Activated T-cell treated with anti-CD3 and anti-CD28 coated beads, Interleukin-2, amount 50 U/mL, for 24 hours (primary cell): ENCODE data around the gene AEN.
A peak's percentile ranks its signal among the peaks of the same experiment; 100 is the strongest.

Experiments
- DNase-seq: peaks from one replicate; pipeline ENCODE4 v3.0.0-alpha.2; 2020
- H3K27ac Mint-ChIP-seq: 2 replicates; pipeline ENCODE4 v1.8.0; 2020; ENCODE audit warnings: mild to moderate bottlenecking, mixed read lengths
- H3K27me3 Mint-ChIP-seq: 2 replicates; pipeline ENCODE4 v1.8.0; 2020; ENCODE audit warnings: mixed read lengths
- H3K36me3 Mint-ChIP-seq: 2 replicates; pipeline ENCODE4 v1.8.0; 2020; ENCODE audit warnings: low read depth, mixed read lengths
- H3K4me1 Mint-ChIP-seq: 2 replicates; pipeline ENCODE4 v1.8.0; 2020; ENCODE audit warnings: low read depth, mixed read lengths
- H3K4me3 Mint-ChIP-seq: 2 replicates; pipeline ENCODE4 v1.8.0; 2020; ENCODE audit warnings: mild to moderate bottlenecking, moderate library complexity, mixed read lengths
- H3K9me3 Mint-ChIP-seq: 2 replicates; pipeline ENCODE4 v1.8.0; 2020; ENCODE audit warnings: mixed read lengths

Gene AEN

DNA sequence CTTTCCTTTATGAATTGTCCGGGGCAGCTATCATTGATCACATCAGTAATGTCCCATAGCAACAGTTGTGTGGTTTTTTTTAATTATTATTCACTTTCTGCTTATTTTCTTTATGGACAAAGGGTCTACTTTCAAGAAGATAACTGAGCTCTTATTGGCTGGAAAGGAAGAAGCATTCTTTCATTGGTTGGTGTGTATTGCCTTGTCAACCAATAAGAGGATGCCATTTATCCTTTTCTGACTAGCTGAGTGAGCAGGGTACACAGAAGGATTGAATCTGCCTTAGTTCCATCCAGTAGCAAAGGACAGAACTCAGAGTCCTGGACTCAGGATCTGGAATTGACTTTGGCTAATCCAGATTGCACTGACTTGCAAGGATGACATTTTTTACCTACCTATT lies 13.2 kb upstream of the AEN start:
- Mint-ChIP-seq H3K4me3 (no peak overlapping the region), H3K36me3 (no peaks in the 10 kb centered on the region), H3K9me3 (no peaks in the 10 kb centered on the region), H3K4me1 (peaks cover 28% of the 10 kb centered on the region), H3K27me3 (peaks cover 91% of the 10 kb centered on the region), H3K27ac (no peak overlapping the region)
- no peak for DNase-seq

DNA sequence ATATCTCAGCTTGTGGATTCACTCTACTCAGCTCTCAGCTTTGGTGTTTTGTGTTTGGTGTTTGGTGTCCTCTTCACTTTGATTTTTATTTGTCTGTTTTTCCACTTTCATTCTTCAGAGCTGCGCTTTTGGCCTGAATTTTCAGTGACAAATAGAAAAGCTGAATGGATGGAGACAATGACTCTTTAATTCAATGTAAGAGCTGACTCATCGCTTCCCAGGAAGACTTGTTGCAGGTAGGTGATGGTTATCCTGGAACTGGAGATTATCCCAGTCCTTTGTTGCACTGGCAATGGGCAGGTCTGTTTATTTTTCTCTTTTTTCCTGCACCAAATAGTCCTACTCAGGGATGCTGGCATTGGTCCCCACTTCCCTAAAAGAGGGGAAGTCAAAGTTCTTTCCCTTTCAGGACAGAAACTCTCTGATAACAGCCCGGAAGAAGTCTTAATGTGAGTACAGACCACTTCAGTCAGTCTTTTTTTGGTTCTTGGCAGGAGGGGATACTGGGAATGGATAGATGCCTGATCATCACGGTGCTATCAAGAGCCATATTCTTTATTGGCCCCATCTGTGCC lies 12.4 kb upstream of the AEN start:
- Mint-ChIP-seq H3K36me3 (no peaks in the 10 kb centered on the region), H3K27me3 (peaks cover 88% of the 10 kb centered on the region), H3K4me3 (no peak overlapping the region), H3K4me1 (peaks cover 27% of the 10 kb centered on the region), H3K9me3 (no peaks in the 10 kb centered on the region), H3K27ac (no peak overlapping the region)
- DNase-seq, result no peak

DNA sequence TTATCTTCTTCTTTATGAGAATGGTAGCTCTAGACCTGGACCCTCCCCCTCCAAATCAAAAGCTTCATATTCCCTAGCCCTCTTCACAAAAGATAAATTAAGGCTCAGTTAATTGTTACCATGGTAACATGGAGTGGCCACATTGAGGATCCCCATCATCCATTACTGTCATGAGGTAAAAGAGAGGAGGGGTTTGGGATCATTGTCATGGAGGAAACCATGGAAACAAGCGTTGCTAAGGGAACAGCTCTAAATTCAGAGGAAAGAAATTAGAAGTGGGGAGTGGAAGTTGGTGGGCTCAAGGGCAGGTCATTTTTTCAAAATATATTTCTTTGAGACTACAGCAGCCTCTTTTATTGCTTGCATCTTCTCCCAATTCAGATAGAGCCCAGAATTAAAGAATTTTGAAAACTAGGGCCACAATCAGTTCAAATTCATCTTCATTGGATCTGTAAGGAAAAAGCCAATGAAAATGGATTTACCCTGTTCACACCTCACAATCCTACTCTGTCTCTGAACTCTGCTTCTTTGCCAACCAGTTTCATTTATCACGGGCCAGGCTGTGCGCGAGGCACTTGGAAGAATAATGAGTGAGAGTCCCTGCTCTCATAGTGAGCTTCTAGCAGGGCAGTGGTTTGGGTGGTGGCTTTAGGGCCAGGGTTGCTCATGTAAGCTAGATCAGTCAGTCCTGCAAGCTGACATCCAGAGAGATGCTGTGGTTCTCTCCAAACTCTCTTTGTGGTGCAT lies 11.6 kb upstream of the AEN start:
- no peak for DNase-seq
- peaks cover 80% of the 10 kb centered on the region for H3K27me3 Mint-ChIP-seq
- H3K4me1 Mint-ChIP-seq, result peaks cover 20% of the 10 kb centered on the region
- H3K36me3 Mint-ChIP-seq, result no peaks in the 10 kb centered on the region
- H3K4me3 Mint-ChIP-seq, result no peak overlapping the region
- H3K9me3 Mint-ChIP-seq, result no peaks in the 10 kb centered on the region
- no peak overlapping the region for H3K27ac Mint-ChIP-seq

DNA sequence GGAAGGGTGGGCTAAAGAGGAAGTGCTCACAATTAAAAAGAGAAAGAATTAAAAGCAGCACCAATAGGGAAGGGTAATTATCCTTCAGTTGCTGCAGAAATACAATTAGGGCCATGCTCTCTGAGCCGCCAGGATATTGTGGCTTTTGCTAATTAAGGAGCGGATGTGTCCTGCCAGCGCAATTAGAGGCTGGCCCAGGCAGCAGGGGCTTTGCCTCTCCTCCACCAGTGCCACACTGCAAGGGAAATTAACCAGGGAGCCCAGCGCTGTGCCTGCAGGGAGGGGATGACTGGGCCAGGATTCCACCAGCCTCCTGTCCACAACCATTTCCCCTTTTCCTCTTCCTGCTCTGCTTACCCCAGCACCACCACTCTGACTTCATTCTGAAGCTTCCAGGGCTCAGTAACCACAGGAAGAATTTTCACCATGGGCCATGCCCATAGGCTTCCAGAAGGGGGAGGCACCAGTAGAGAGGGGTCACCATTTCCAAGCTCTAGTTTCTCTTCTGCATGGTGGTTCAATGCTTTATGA lies 10.4 kb upstream of the AEN start:
- Mint-ChIP-seq H3K4me3 (no peak overlapping the region), H3K27ac (no peak overlapping the region), H3K4me1 (peaks cover 9% of the 10 kb centered on the region), H3K36me3 (no peaks in the 10 kb centered on the region), H3K27me3 (peaks cover 67% of the 10 kb centered on the region), H3K9me3 (no peaks in the 10 kb centered on the region)
- no peak for DNase-seq

DNA sequence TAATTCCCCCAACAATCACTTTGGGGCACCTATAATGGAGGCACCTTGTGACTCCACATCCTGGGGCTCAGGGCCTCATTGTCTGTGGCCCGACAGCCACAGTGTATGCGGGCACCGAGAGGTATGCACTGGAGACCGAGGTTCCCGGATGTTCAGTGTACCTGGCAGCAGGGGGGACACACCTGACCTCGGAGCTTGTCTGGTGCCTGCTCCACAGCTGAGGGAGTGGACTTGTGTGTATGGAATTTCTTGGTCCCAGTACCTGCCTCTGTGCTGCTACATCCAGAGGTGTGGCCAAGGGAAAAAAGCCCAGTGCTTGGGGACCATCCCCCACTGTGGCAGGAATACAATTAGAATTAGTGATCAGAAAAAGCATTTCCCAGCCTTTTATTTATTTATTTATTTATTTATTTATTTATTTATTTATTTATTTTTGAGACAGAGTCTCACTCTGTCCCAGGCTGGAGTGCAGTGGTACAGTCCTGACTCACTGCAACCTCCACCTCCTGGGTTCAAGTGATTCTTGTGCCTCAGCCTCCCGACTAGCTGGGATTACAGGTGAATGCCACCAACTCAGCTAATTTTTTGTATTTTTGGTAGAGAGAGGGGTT lies 8.8 kb upstream of the AEN start:
- no peaks in the 10 kb centered on the region for H3K36me3 Mint-ChIP-seq
- H3K4me3 Mint-ChIP-seq, result no peak overlapping the region
- peaks cover 5% of the 10 kb centered on the region for H3K4me1 Mint-ChIP-seq
- H3K27ac Mint-ChIP-seq, result no peak overlapping the region
- H3K9me3 Mint-ChIP-seq, result no peaks in the 10 kb centered on the region
- DNase-seq, result no peak
- H3K27me3 Mint-ChIP-seq, result peaks cover 52% of the 10 kb centered on the region

DNA sequence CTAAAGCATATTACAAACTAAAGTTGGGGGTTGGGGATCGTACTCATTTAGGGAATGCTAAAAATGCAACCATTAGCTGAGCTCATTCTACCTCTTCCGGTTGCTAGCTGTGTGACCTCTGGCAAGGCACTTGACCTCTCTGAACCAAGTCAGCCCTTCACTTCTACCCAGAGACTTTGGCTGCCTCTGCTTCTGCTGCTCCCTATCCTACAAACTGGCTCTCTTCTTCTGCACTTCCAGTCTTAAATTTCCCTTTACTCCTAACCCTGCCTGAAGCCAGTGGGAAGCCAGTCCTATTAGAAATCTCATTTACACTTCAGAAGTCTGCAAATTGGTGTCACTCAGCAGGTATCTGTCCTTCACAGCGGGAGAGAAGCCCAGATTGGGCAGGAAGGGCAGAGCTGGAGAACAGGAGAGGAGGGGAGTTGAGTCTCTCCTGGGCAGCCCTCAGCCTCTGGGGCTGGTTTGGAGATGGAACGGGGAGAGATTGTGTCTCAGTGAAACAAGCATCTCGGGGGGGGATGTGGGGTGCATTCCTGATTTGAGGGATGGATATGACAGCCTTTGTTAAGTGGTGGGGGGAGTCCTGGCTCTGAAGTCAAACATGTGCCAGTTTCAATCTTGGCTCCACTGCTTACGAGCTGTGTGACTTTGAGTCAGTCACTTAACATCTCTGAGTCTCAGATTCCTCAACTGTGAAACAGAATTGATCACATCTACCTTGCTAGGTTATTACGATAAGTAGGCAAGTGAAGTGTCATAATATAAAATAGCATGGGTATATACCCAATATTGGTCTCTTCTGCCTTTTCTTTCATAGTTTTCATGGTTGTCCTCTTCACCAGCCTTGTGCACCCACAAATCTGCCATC lies 7.8 kb upstream of the AEN start:
- peaks cover 5% of the 10 kb centered on the region for H3K4me1 Mint-ChIP-seq
- no peak overlapping the region for H3K4me3 Mint-ChIP-seq
- no peak overlapping the region for H3K27ac Mint-ChIP-seq
- H3K27me3 Mint-ChIP-seq, result peaks cover 43% of the 10 kb centered on the region
- no peak for DNase-seq
- H3K36me3 Mint-ChIP-seq, result no peaks in the 10 kb centered on the region
- no peaks in the 10 kb centered on the region for H3K9me3 Mint-ChIP-seq

DNA sequence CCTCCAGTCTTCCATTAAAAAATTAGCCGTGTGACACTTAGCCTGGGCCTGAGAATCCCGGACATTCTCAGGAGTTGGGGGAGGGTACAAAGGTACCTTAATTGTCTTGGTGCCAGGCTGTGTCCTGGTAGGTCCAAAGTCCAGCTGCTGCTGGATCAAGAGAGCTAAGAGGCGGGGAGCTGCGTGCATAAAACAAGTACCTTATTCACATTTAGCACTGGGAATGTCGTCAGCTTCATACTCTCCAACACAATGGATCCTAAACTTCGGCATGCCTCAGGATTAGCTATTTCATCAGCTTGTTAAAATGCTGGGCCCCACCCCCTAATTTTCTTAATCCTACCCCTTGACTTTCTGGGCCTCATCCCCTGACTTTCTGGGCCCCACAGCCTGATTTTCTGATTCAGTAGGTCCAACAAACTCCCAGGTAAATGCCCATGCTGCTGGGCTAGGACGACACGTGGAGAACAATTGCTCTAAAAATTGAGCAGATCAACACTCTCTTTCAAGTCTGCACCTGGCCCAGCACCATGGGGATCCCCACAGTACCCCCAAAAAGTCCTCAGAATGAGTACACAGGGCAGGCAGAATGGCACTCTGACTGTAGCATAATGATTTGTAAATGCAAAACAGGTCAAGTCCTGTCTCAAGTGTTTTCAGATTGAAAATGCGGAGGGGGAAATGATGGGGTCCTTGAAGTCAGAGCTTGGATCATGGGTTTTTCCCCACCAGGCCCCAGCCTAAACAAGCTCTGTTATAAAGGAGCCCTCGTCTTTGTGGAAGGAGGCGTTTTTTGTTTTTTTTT lies 5.6 kb upstream of the AEN start:
- H3K27ac Mint-ChIP-seq, result no peak overlapping the region
- DNase-seq, result no peak
- no peak overlapping the region for H3K4me3 Mint-ChIP-seq
- no peaks in the 10 kb centered on the region for H3K9me3 Mint-ChIP-seq
- H3K27me3 Mint-ChIP-seq, result peaks cover 21% of the 10 kb centered on the region
- peaks cover under 1% of the 10 kb centered on the region for H3K4me1 Mint-ChIP-seq
- H3K36me3 Mint-ChIP-seq, result no peaks in the 10 kb centered on the region

DNA sequence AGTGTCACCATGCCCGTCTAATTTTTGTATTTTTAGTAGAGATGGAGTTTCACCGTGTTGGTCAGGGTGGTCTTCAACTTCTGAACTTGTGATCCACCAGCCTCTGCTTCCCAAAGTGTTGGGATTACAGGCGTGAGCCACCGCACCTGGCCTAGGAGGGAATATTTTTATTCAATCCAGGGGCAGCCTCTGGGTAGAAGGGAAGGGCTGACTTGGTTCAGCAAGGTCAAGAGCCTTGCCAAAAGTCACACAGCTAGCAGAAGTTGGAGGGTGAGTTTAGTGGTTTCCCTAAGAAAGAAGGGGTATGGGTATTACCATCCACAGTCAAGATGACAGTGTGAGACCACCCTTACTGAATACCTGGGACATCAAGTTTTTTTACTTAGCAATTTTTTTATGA lies 4.9 kb upstream of the AEN start:
- H3K27me3 Mint-ChIP-seq, result peaks cover 15% of the 10 kb centered on the region
- H3K27ac Mint-ChIP-seq, result no peak overlapping the region
- no peak overlapping the region for H3K4me3 Mint-ChIP-seq
- no peak for DNase-seq
- H3K9me3 Mint-ChIP-seq, result no peaks in the 10 kb centered on the region
- peaks cover 6% of the 10 kb centered on the region for H3K4me1 Mint-ChIP-seq
- peaks cover 2% of the 10 kb centered on the region for H3K36me3 Mint-ChIP-seq

DNA sequence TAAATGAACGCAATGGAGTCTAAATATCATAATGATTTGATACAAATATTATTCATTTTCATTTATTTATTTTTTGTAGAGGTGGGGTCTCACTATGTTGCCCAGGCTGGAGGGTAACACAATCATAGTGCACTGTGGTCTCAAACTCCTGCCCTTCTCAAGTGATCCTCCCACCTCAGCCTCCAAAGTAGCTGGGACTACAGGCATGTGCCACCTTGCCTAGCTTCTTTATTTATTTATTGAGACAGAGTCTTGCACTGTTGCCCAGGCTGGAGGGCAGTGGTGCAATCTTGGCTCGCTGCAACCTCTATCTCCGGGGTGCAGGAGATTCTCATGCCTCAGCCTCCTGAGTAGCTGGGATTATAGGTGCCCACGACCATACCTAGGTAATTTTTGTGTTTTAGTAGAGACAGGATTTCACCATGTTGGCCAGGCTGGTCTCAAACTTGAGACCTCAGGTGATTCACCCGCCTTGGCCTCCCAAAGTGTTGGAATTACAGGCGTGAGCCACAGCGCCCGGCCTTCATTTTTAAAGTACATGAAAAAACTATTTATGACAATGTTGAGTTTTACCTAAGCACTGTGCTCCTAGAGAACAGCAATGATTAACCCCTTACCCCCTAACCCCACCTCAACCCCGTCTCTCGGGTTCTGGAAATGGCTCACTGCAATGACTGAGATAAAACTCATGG lies 4.0 kb upstream of the AEN start:
- Mint-ChIP-seq H3K36me3 (peaks cover 10% of the 10 kb centered on the region), H3K27ac (no peak overlapping the region), H3K4me3 (no peak overlapping the region), H3K4me1 (peaks cover 6% of the 10 kb centered on the region), H3K9me3 (no peaks in the 10 kb centered on the region), H3K27me3 (peaks cover 7% of the 10 kb centered on the region)
- no peak for DNase-seq

DNA sequence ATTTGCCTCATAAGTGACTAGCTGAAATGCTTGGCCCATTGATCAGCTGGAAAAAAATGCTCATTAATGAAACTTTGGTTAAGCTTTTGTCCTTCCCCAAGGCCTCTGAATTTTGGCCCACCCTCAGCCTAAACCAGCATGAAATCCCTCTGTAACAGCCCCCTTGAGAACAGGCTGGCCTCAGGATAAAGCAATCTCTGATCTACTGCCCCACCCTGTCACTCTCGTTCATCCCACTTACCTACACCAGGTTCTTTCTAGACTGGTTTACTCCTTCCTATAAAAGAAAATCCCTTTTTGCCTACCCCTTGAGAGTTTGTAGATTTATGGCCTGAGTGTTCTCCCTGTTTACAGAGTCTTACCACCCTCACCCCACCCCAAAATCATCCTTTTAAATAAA lies 3.4 kb upstream of the AEN start:
- H3K27me3 Mint-ChIP-seq, result peaks cover 4% of the 10 kb centered on the region
- peaks cover 12% of the 10 kb centered on the region for H3K4me1 Mint-ChIP-seq
- H3K27ac Mint-ChIP-seq, result no peak overlapping the region
- peaks cover 16% of the 10 kb centered on the region for H3K36me3 Mint-ChIP-seq
- H3K4me3 Mint-ChIP-seq, result no peak overlapping the region
- H3K9me3 Mint-ChIP-seq, result no peaks in the 10 kb centered on the region
- DNase-seq, result no peak

DNA sequence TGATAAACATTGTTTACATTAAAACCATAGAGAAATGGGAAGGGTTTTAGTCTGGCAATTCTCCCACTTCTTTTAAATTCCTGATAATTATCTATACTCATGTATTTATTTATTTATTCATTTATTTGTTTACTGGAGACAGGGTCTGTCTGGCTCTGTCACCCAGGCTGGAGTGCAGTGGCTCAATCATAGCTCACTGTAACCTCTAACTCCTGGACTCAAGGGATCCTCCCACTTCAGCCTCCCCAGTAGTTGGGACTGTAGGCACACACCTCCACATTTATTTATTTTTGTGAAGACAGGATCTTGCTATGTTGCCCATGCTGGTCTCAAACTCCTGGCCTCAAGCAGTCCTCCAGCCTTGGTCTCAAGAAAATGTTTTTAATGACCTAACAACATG lies 2.5 kb upstream of the AEN start:
- Mint-ChIP-seq H3K27ac (no peak overlapping the region), H3K4me1 (peaks cover 21% of the 10 kb centered on the region), H3K36me3 (peaks cover 25% of the 10 kb centered on the region), H3K27me3 (no peaks in the 10 kb centered on the region), H3K4me3 (no peak overlapping the region), H3K9me3 (no peaks in the 10 kb centered on the region)
- no peak for DNase-seq

DNA sequence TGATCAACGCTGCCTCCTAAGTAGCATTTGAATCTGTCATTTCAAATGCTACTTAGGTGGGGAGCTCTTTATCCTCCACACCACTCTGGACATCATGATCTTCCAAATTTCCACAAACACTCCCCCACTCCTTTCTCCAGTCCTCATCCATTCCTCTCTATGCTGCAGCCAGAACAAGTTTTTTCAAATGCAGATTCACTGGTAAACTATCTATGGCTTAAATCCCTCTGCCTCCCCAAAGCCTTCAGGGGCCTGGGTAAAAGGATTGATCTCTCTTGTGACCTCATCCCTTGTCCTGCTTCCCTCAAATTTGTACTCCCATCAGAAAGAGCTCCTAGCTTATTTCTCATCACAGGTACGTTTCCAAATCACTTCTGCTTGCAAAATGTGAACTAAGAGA lies 1.3 kb upstream of the AEN start:
- Mint-ChIP-seq H3K4me1 (peaks cover 32% of the 10 kb centered on the region), H3K9me3 (no peaks in the 10 kb centered on the region), H3K27ac (no peak overlapping the region), H3K36me3 (peaks cover 36% of the 10 kb centered on the region), H3K4me3 (no peak overlapping the region), H3K27me3 (no peaks in the 10 kb centered on the region)
- no peak for DNase-seq

DNA sequence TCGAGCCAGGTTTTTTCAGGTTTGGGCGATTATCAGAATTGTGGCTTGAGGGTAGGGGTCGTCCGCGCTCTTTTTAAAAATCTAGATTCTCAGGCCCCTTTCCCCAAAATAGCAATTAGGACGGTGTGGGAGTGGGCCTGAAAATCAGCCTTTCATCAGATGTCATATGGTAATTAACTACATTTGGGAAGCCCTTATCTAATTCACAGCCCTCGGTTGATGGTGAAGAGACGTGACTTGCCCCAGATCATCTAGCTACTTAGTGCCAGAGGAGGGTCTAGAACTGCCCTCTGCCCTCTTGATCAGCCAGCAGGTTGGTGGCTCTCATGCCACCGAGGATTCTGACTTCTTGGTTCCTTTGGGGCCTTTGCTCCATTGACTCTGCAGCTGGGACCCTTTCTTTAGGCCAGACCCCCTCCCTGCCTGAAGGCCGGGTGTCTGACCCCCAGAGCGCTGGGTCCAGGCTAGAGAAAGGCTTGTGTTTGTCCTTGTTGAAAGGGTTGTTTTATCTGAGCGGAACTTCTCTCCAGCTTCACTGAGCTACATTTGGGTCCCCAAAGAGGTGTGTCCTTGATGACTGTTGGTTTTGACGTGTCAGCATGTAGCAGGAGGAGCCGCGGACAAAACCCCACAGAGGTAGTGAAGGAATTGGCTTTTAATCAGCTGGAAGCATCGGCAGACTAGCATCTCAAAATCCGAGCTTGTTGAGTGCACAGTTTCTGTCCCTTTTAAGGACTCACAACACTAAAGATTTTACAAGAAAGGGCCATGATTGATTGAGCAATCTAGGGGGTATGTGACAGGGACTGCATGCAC lies 857 bp downstream of the AEN start:
- H3K4me3 Mint-ChIP-seq, result peak overlapping the region; percentile 91
- no peaks in the 10 kb centered on the region for H3K9me3 Mint-ChIP-seq
- peak; percentile 57 for DNase-seq
- H3K27me3 Mint-ChIP-seq, result no peaks in the 10 kb centered on the region
- H3K4me1 Mint-ChIP-seq, result peaks cover 52% of the 10 kb centered on the region
- H3K36me3 Mint-ChIP-seq, result peaks cover 56% of the 10 kb centered on the region
- H3K27ac Mint-ChIP-seq, result peak overlapping the region; percentile 97
